HCT116 (cell line): ENCODE results near the gene ZNF335. TPM values are rescaled to one million over a fixed set of nuclear protein-coding genes. Genes with fewer than 3 reads are reported as not detected.

Source experiments
- ATAC-seq: fragments of 200-7000 bp; cut with Tn5 transposase; 2 replicates; pipeline ENCODE4 v1.9.1; 2020; ENCODE audit warnings: mild to moderate bottlenecking, moderate library complexity
- BruUV-seq: library from RNA; stranded (reverse); fragments of 400-500 nt; replicated peaks from 2 replicates; lab custom pipeline; 2021; lab: Mats Ljungman, UMichigan
- CTCF ChIA-PET: fragments of 300-600 bp; sonication (Branson Sonifier 250); formaldehyde crosslinking; loops from one replicate; lab custom pipeline; 2021; ENCODE audit warnings: antibody characterized with exemption; lab: Charles Lee
- POLR2A ChIA-PET: fragments of 300-600, 350-600 bp; sonication (Branson Sonifier 250); formaldehyde crosslinking; loops from one replicate; lab custom pipeline; 2021; ENCODE audit warnings: antibody characterized with exemption; lab: Charles Lee
- RAD21 ChIA-PET, 2 experiments: fragments of 300-600 bp; sonication (Branson Sonifier 250); formaldehyde crosslinking; loops; one replicate each; lab custom pipeline; 2023; ENCODE audit warnings: low total read pairs in 2 of 2; ENCODE audit not compliant: uncharacterized antibody in 2 of 2, unreplicated experiment in 2 of 2, low non-redundant PET in 1 of 2; lab: Charles Lee
- DNase-seq: peaks from one replicate; pipeline ENCODE4 v3.0.0-alpha.2; 2010; ENCODE audit warnings: low read depth, low spot score
- H2AFZ ChIP-seq: fragments of 200-600 bp; shearing (Covaris generic), sonication (generic); 2 replicates; pipeline ENCODE4 v1.6.1; 2017; ENCODE audit warnings: low read depth, mixed run types, mixed read lengths, antibody characterized with exemption, low read length; ENCODE audit not compliant: poor library complexity, severe bottlenecking
- H3K27ac ChIP-seq: 2 replicates; pipeline ENCODE4 v1.5.1; 2012; ENCODE audit warnings: low read depth, low read length
- H3K27me3 ChIP-seq: fragments of 200-600 bp; sonication (generic); 2 replicates; pipeline ENCODE4 v1.6.1; 2016; ENCODE audit warnings: mixed run types, low read length, mixed read lengths; ENCODE audit not compliant: insufficient read depth
- H3K36me3 ChIP-seq, 2 experiments: fragments of 200-500 bp in 1 of 2; fragments of 200-600 bp in 1 of 2; sonication (Bioruptor generic) in 1 of 2; sonication (generic) in 1 of 2; 2 replicates each; pipeline versions ENCODE4 v1.5.1 to v1.6.1; 2014 to 2016; ENCODE audit warnings: low read length in 2 of 2, inconsistent platforms in 1 of 2, mixed read lengths in 1 of 2, mixed run types in 1 of 2; ENCODE audit not compliant: insufficient read depth in 2 of 2, control insufficient read depth in 1 of 2
- H3K4me1 ChIP-seq, 2 experiments: fragments of 200-600 bp in 1 of 2; sonication (generic) in 1 of 2; 2 replicates each; pipeline versions ENCODE4 v1.5.1 to v1.6.1; 2012 to 2017; ENCODE audit warnings: low read length in 2 of 2, inconsistent platforms in 1 of 2, mild to moderate bottlenecking in 1 of 2, mixed read lengths in 1 of 2, mixed run types in 1 of 2, moderate library complexity in 1 of 2; ENCODE audit not compliant: insufficient read depth in 2 of 2, control insufficient read depth in 1 of 2
- H3K4me2 ChIP-seq: fragments of 200-600 bp; sonication (generic); 2 replicates; pipeline ENCODE4 v1.6.1; 2017; ENCODE audit warnings: mixed run types, low read length, mixed read lengths
- H3K4me3 ChIP-seq, 2 experiments: fragments of 200-600 bp in 1 of 2; sonication (generic) in 1 of 2; replicated peaks in 1 of 2; 2 replicates each; pipeline ENCODE4 v1.5.1; 2011 to 2016; ENCODE audit warnings: low read length in 2 of 2, control low read depth in 1 of 2, low read depth in 1 of 2, mild to moderate bottlenecking in 1 of 2, mixed read lengths in 1 of 2, mixed run types in 1 of 2
- H3K79me2 ChIP-seq: fragments of 200-600 bp; sonication (generic); 2 replicates; pipeline ENCODE4 v1.6.1; 2017; ENCODE audit warnings: mild to moderate bottlenecking, mixed run types, low read length, moderate library complexity, mixed read lengths; ENCODE audit not compliant: insufficient read depth
- H3K9ac ChIP-seq: fragments of 200-600 bp; sonication (generic); 2 replicates; pipeline ENCODE4 v1.6.1; 2016; ENCODE audit warnings: low read length, mixed read lengths
- H3K9me2 ChIP-seq: fragments of 200-600 bp; sonication (generic), shearing (Covaris generic); 2 replicates; pipeline ENCODE4 v1.6.1; 2017; ENCODE audit warnings: mixed run types, mild to moderate bottlenecking, moderate library complexity; ENCODE audit not compliant: insufficient read depth
- H3K9me3 ChIP-seq, 2 experiments: fragments of 200-500 bp in 1 of 2; fragments of 200-600 bp in 1 of 2; sonication (Bioruptor generic) in 1 of 2; sonication (generic) in 1 of 2; 2 replicates each; pipeline ENCODE4 v1.6.1; 2014 to 2017; ENCODE audit warnings: low read length in 2 of 2, mixed read lengths in 2 of 2, inconsistent platforms in 1 of 2, low read depth in 1 of 2, mild to moderate bottlenecking in 1 of 2, mixed run types in 1 of 2, moderate library complexity in 1 of 2; ENCODE audit not compliant: control insufficient read depth in 1 of 2, insufficient read depth in 1 of 2
- H4K20me1 ChIP-seq: fragments of 200-600 bp; sonication (generic), shearing (Covaris generic); 2 replicates; pipeline ENCODE4 v1.6.1; 2017; ENCODE audit warnings: mixed run types, mild to moderate bottlenecking, moderate library complexity; ENCODE audit not compliant: insufficient read depth
- CBX3 ChIP-seq: IDR thresholded peaks from 2 replicates; pipeline ENCODE4 v1.6.1; 2012; ENCODE audit warnings: low read depth
- EGR1 ChIP-seq: IDR thresholded peaks from 2 replicates; pipeline ENCODE4 v1.6.1; 2012; ENCODE audit warnings: low read depth
- ELF1 ChIP-seq: IDR thresholded peaks from 2 replicates; pipeline ENCODE4 v1.6.1; 2012; ENCODE audit warnings: low read depth, borderline replicate concordance
- JUND ChIP-seq: IDR thresholded peaks from 2 replicates; pipeline ENCODE4 v1.6.1; 2012
- POLR2AphosphoS5 ChIP-seq: IDR thresholded peaks from 2 replicates; pipeline ENCODE4 v1.6.1; 2011; ENCODE audit warnings: mild to moderate bottlenecking, low read depth, low read length, moderate library complexity
- YY1 ChIP-seq: IDR thresholded peaks from 2 replicates; pipeline ENCODE4 v1.6.1; 2011; ENCODE audit warnings: low read length, low read depth, moderate library complexity, mild to moderate bottlenecking; ENCODE audit not compliant: insufficient replicate concordance; ENCODE audit errors: extremely low read depth
- ZFX ChIP-seq: fragments of 450-650 bp; IDR thresholded peaks from 2 replicates; pipeline ENCODE4 v1.6.1; 2017
- ZNF274 ChIP-seq: fragments of 200-500 bp; sonication (Bioruptor generic); IDR thresholded peaks from 2 replicates; pipeline ENCODE4 v1.6.1; 2014; ENCODE audit warnings: mild to moderate bottlenecking, low read depth, low read length, inconsistent platforms
- intact Hi-C: fragments of 100-400 bp; cut with micrococcal nuclease; formaldehyde crosslinking; loops from 2 replicates; pipeline ENCODE4 v1.10.0; 2022
- total RNA-seq: library from RNA; stranded (reverse); gene quantifications from one replicate; pipeline ENCODE4 v1.2.1, GENCODE V29; 2021; ENCODE audit not compliant: unreplicated experiment
- TF ChIP-seq, protein P1 (sequence below): IDR thresholded peaks from 2 replicates; pipeline ENCODE4 v1.6.1; 2012; ENCODE audit warnings: low read depth
- TF ChIP-seq, protein P2 (sequence below): IDR thresholded peaks from 2 replicates; pipeline ENCODE4 v1.6.1; 2012
- TF ChIP-seq, protein P3 (sequence below): IDR thresholded peaks from 2 replicates; pipeline ENCODE4 v1.6.1; 2012
- TF ChIP-seq, protein P4 (sequence below): IDR thresholded peaks from 2 replicates; pipeline ENCODE4 v1.6.1; 2011; ENCODE audit warnings: mild to moderate bottlenecking, low read length, moderate library complexity; ENCODE audit not compliant: insufficient replicate concordance; ENCODE audit errors: extremely low read depth

Gene ZNF335
- total RNA-seq, 1 experiment from 2014 or later = 20.8 TPM

DNA sequence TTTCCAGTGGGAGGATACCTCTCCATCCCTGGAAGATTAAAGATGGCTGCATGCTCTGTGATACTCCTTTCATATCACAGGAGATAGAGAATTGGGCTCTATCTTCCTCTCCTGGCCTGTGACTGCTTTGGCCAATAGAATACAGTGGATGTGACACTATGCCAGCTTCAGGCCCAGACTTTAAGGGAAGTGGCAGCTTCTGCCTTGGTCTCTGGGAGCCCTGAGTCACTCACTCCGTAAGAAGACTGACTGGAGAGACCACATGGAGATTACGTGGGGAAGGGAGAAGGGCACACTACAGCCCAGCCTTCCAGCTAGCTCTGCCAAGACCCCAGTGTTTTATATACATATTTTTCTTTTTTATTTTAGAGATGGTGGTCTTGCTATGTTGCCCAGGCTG, 26.3 kb upstream of the ZNF335 start:
- Histone ChIP-seq H3K4me1 (peaks cover 4 to 8% of the 10 kb centered on the region in 2 experiments; a peak in 3 of 4 replicates), H3K9ac (no peak overlapping the region), H3K9me3 (no peaks in the 10 kb centered on the region), H2AFZ (no peak overlapping the region), H3K4me2 (no peak overlapping the region), H3K9me2 (no peaks in the 10 kb centered on the region), H3K36me3 (no peaks in the 10 kb centered on the region), H3K27ac (no peak overlapping the region), H3K27me3 (no peaks in the 10 kb centered on the region), H4K20me1 (no peaks in the 10 kb centered on the region), H3K79me2 (no peaks in the 10 kb centered on the region), H3K4me3 (no peak overlapping the region)
- DNase-seq (no peak), ATAC-seq (no peak)
- no TSS peak for BruUV-seq
- TF ChIP-seq YY1 (no peak), ZFX (no peak), EGR1 (no peak), POLR2AphosphoS5 (no peak), ZNF274 (no peak), ELF1 (no peak), JUND (no peak), CBX3 (no peak)
- TF ChIP-seq, protein P1, sequence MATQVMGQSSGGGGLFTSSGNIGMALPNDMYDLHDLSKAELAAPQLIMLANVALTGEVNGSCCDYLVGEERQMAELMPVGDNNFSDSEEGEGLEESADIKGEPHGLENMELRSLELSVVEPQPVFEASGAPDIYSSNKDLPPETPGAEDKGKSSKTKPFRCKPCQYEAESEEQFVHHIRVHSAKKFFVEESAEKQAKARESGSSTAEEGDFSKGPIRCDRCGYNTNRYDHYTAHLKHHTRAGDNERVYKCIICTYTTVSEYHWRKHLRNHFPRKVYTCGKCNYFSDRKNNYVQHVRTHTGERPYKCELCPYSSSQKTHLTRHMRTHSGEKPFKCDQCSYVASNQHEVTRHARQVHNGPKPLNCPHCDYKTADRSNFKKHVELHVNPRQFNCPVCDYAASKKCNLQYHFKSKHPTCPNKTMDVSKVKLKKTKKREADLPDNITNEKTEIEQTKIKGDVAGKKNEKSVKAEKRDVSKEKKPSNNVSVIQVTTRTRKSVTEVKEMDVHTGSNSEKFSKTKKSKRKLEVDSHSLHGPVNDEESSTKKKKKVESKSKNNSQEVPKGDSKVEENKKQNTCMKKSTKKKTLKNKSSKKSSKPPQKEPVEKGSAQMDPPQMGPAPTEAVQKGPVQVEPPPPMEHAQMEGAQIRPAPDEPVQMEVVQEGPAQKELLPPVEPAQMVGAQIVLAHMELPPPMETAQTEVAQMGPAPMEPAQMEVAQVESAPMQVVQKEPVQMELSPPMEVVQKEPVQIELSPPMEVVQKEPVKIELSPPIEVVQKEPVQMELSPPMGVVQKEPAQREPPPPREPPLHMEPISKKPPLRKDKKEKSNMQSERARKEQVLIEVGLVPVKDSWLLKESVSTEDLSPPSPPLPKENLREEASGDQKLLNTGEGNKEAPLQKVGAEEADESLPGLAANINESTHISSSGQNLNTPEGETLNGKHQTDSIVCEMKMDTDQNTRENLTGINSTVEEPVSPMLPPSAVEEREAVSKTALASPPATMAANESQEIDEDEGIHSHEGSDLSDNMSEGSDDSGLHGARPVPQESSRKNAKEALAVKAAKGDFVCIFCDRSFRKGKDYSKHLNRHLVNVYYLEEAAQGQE = no peak
- TF ChIP-seq, protein P2, sequence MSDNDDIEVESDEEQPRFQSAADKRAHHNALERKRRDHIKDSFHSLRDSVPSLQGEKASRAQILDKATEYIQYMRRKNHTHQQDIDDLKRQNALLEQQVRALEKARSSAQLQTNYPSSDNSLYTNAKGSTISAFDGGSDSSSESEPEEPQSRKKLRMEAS = no peak
- TF ChIP-seq, protein P3, sequence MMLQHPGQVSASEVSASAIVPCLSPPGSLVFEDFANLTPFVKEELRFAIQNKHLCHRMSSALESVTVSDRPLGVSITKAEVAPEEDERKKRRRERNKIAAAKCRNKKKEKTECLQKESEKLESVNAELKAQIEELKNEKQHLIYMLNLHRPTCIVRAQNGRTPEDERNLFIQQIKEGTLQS = no peak
- TF ChIP-seq, protein P4, sequence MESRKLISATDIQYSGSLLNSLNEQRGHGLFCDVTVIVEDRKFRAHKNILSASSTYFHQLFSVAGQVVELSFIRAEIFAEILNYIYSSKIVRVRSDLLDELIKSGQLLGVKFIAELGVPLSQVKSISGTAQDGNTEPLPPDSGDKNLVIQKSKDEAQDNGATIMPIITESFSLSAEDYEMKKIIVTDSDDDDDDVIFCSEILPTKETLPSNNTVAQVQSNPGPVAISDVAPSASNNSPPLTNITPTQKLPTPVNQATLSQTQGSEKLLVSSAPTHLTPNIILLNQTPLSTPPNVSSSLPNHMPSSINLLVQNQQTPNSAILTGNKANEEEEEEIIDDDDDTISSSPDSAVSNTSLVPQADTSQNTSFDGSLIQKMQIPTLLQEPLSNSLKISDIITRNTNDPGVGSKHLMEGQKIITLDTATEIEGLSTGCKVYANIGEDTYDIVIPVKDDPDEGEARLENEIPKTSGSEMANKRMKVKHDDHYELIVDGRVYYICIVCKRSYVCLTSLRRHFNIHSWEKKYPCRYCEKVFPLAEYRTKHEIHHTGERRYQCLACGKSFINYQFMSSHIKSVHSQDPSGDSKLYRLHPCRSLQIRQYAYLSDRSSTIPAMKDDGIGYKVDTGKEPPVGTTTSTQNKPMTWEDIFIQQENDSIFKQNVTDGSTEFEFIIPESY = no peak
- CTCF ChIA-PET = no interaction called here
- intact Hi-C loops = no loop called here
- POLR2A ChIA-PET = no interaction called here
- RAD21 ChIA-PET = no interaction called here
